H1 (cell line): Measurements from ENCODE around the gene ARHGDIB. TPM values are rescaled to one million over a fixed set of nuclear protein-coding genes. Genes with fewer than 3 reads are reported as not detected.

Source experiments
- CTCF ChIA-PET: fragments of 300-600 bp; sonication (Branson Sonifier 250); formaldehyde crosslinking; loops from one replicate; lab custom pipeline; 2021; ENCODE audit not compliant: partially characterized antibody; lab: Charles Lee
- POLR2A ChIA-PET: fragments of 300-600 bp; sonication (Branson Sonifier 250); formaldehyde crosslinking; loops from one replicate; lab custom pipeline; 2021; ENCODE audit warnings: inconsistent platforms; ENCODE audit not compliant: partially characterized antibody; lab: Charles Lee
- DNase-seq, 2 experiments: peaks; one replicate each; pipeline versions ENCODE4 v3.0.0 to v3.0.0-alpha.2; 2010 to 2022; ENCODE audit warnings: low spot score in 2 of 2, low read depth in 1 of 2, mixed read lengths in 1 of 2
- FAIRE-seq: peaks from 2 replicates; lab custom pipeline; 2011; peaks lifted over from hg19 to GRCh38; lab: Jason Lieb, UNC
- H2AFZ ChIP-seq: 2 replicates; pipeline ENCODE4 v1.8.1; 2012; ENCODE audit warnings: low read length, inconsistent platforms
- H2AK5ac ChIP-seq: 2 replicates; pipeline ENCODE4 v1.6.1; 2013; ENCODE audit warnings: low read depth, low read length
- H2BK120ac ChIP-seq: replicated peaks from 2 replicates; pipeline ENCODE3; 2013; ENCODE audit warnings: low read depth, low read length, inconsistent platforms
- H2BK12ac ChIP-seq: 2 replicates; pipeline ENCODE4 v1.6.1; 2013; ENCODE audit warnings: low read depth, low read length
- H2BK15ac ChIP-seq: 2 replicates; pipeline ENCODE4 v1.6.1; 2013; ENCODE audit warnings: low read length
- H2BK20ac ChIP-seq: 2 replicates; pipeline ENCODE4 v1.6.1; 2013; ENCODE audit warnings: low read length
- H2BK5ac ChIP-seq: 2 replicates; pipeline ENCODE4 v1.6.1; 2013; ENCODE audit warnings: low read depth, low read length
- H3K14ac ChIP-seq: 2 replicates; pipeline ENCODE4 v1.6.1; 2013; ENCODE audit warnings: inconsistent platforms; ENCODE audit not compliant: insufficient read length
- H3K18ac ChIP-seq: 2 replicates; pipeline ENCODE4 v1.6.1; 2013; ENCODE audit warnings: low read length; ENCODE audit errors: extremely low read depth
- H3K23ac ChIP-seq: 2 replicates; pipeline ENCODE4 v1.6.1; 2013; ENCODE audit warnings: inconsistent platforms; ENCODE audit not compliant: insufficient read length
- H3K23me2 ChIP-seq: 2 replicates; pipeline ENCODE4 v1.6.1; 2013; ENCODE audit warnings: low read depth, low read length
- H3K27ac ChIP-seq: 2 replicates; pipeline ENCODE4 v1.6.1; 2011; ENCODE audit warnings: low read depth, low read length, inconsistent platforms
- H3K27me3 ChIP-seq, 4 experiments: replicated peaks in 1 of 4; 1 replicate in 1 of 4; 2 replicates in 3 of 4; pipeline versions ENCODE4 v1.6.1 to v1.8.1; 2011 to 2013; ENCODE audit warnings: low read length in 3 of 4, mild to moderate bottlenecking in 3 of 4, inconsistent platforms in 2 of 4, mixed read lengths in 2 of 4, moderate library complexity in 1 of 4; ENCODE audit not compliant: control insufficient read depth in 3 of 4, insufficient read depth in 3 of 4; ENCODE audit errors: extremely low read depth in 1 of 4
- H3K36me3 ChIP-seq, 4 experiments: 2 replicates each; pipeline versions ENCODE4 v1.6.1 to v1.8.1; 2011 to 2013; ENCODE audit warnings: mild to moderate bottlenecking in 4 of 4, low read length in 3 of 4, moderate library complexity in 2 of 4, control low read depth in 1 of 4, inconsistent platforms in 1 of 4; ENCODE audit not compliant: insufficient read depth in 4 of 4, control insufficient read depth in 2 of 4
- H3K4ac ChIP-seq: replicated peaks from 2 replicates; pipeline ENCODE3; 2013; ENCODE audit warnings: low read length, low read depth, mixed read lengths, inconsistent platforms; ENCODE audit not compliant: insufficient read length
- H3K4me1 ChIP-seq, 4 experiments: replicated peaks in 1 of 4; 1 replicate in 1 of 4; 2 replicates in 3 of 4; pipeline versions ENCODE4 v1.6.1 to v1.8.1; 2011 to 2013; ENCODE audit warnings: low read length in 3 of 4, inconsistent platforms in 2 of 4, mixed read lengths in 1 of 4; ENCODE audit not compliant: insufficient read depth in 4 of 4, control insufficient read depth in 3 of 4
- H3K4me2 ChIP-seq, 2 experiments: 2 replicates each; pipeline versions ENCODE4 v1.6.1 to v1.8.1; 2011 to 2013; ENCODE audit warnings: low read depth in 2 of 2, low read length in 2 of 2, control low read depth in 1 of 2, inconsistent platforms in 1 of 2, mild to moderate bottlenecking in 1 of 2; ENCODE audit not compliant: insufficient read depth in 1 of 2
- H3K4me3 ChIP-seq, 4 experiments: fragments of 200-600, 300-600 bp in 1 of 4; sonication (generic), shearing (Covaris generic), sonication (Bioruptor Twin) in 1 of 4; 2 replicates each; pipeline versions ENCODE4 v1.5.1 to v1.8.1; 2011 to 2016; ENCODE audit warnings: low read length in 4 of 4, low read depth in 3 of 4, control low read depth in 2 of 4, inconsistent platforms in 2 of 4, mild to moderate bottlenecking in 2 of 4, mixed read lengths in 1 of 4, moderate library complexity in 1 of 4; ENCODE audit not compliant: insufficient read depth in 2 of 4; ENCODE audit errors: extremely low read depth in 1 of 4
- H3K56ac ChIP-seq: replicated peaks from 2 replicates; pipeline ENCODE3; 2013; ENCODE audit warnings: low read depth, mild to moderate bottlenecking, mixed read lengths, low read length, inconsistent platforms; ENCODE audit not compliant: insufficient read length
- H3K79me1 ChIP-seq: 2 replicates; pipeline ENCODE4 v1.6.1; 2013; ENCODE audit warnings: low read depth, low read length, control low read depth
- H3K79me2 ChIP-seq, 2 experiments: 2 replicates each; pipeline versions ENCODE4 v1.6.1 to v1.8.1; 2012 to 2013; ENCODE audit warnings: low read length in 2 of 2, mild to moderate bottlenecking in 2 of 2, inconsistent platforms in 1 of 2; ENCODE audit not compliant: insufficient read depth in 2 of 2, control insufficient read depth in 1 of 2
- H3K9ac ChIP-seq, 4 experiments: replicated peaks in 1 of 4; 1 replicate in 1 of 4; 2 replicates in 3 of 4; pipeline versions ENCODE4 v1.6.1 to v1.8.1; 2011 to 2013; ENCODE audit warnings: low read depth in 3 of 4, low read length in 3 of 4, control low read depth in 2 of 4, mild to moderate bottlenecking in 2 of 4, moderate library complexity in 2 of 4, inconsistent platforms in 1 of 4; ENCODE audit errors: extremely low read depth in 1 of 4
- H3K9me3 ChIP-seq, 2 experiments: 2 replicates each; pipeline versions ENCODE4 v1.6.1 to v1.8.1; 2012 to 2013; ENCODE audit warnings: mild to moderate bottlenecking in 2 of 2, moderate library complexity in 2 of 2, control low read depth in 1 of 2, inconsistent platforms in 1 of 2, low read depth in 1 of 2, low read length in 1 of 2, mixed read lengths in 1 of 2; ENCODE audit not compliant: insufficient read depth in 2 of 2
- H4K20me1 ChIP-seq, 2 experiments: replicated peaks in 1 of 2; 2 replicates each; pipeline versions ENCODE3 to v1.8.1; 2011 to 2013; ENCODE audit warnings: inconsistent platforms in 2 of 2, low read length in 2 of 2, mild to moderate bottlenecking in 1 of 2; ENCODE audit not compliant: insufficient read depth in 2 of 2, control insufficient read depth in 1 of 2
- H4K5ac ChIP-seq: 2 replicates; pipeline ENCODE4 v1.6.1; 2013; ENCODE audit warnings: low read length, low read depth, mixed read lengths, inconsistent platforms; ENCODE audit not compliant: insufficient read length
- H4K8ac ChIP-seq: 2 replicates; pipeline ENCODE4 v1.8.0; 2013; ENCODE audit warnings: mild to moderate bottlenecking, moderate library complexity, low read length, inconsistent platforms; ENCODE audit not compliant: insufficient read depth; ENCODE audit errors: extremely low read depth
- H4K91ac ChIP-seq: replicated peaks from 2 replicates; pipeline ENCODE3; 2013; ENCODE audit warnings: low read length, mixed read lengths, inconsistent platforms; ENCODE audit not compliant: insufficient read length
- ASH2L ChIP-seq: fragments of 200-600, 300-600 bp; sonication (generic); IDR thresholded peaks from one replicate; pipeline ENCODE4 v1.7.1; 2017; ENCODE audit warnings: low read length
- BRCA1 ChIP-seq: IDR thresholded peaks from 2 replicates; pipeline ENCODE4 v1.6.1; 2012; ENCODE audit warnings: low read depth, low read length, improper control_type of control experiment
- CBX5 ChIP-seq: fragments of 300-800, 300-1000 bp; sonication (generic); IDR thresholded peaks from 2 replicates; pipeline ENCODE4 v1.7.1; 2016; ENCODE audit warnings: antibody characterized with exemption, low read length, low read depth
- CHD2 ChIP-seq: IDR thresholded peaks from 2 replicates; pipeline ENCODE4 v1.6.1; 2012; ENCODE audit warnings: low read length, improper control_type of control experiment
- HDAC2 ChIP-seq, 2 experiments: fragments of 300-600 bp in 1 of 2; sonication (generic) in 1 of 2; IDR thresholded peaks; 2 replicates each; pipeline ENCODE4 v1.6.1; 2011 to 2012; ENCODE audit warnings: low read depth in 2 of 2, low read length in 2 of 2, mild to moderate bottlenecking in 2 of 2, moderate library complexity in 2 of 2, borderline replicate concordance in 1 of 2, inconsistent platforms in 1 of 2
- HDAC6 ChIP-seq: IDR thresholded peaks from one replicate; pipeline ENCODE4 v1.7.1; 2012; ENCODE audit warnings: low read depth, mild to moderate bottlenecking, inconsistent platforms, low read length, moderate library complexity
- KDM4A ChIP-seq: IDR thresholded peaks from one replicate; pipeline ENCODE4 v1.7.1; 2012; ENCODE audit warnings: low read depth, mild to moderate bottlenecking, moderate library complexity, low read length, inconsistent platforms; ENCODE audit not compliant: severe bottlenecking
- NANOG ChIP-seq: IDR thresholded peaks from 2 replicates; pipeline ENCODE4 v1.6.1; 2011; ENCODE audit warnings: low read length, low read depth, mild to moderate bottlenecking, inconsistent platforms; ENCODE audit not compliant: insufficient read depth, poor library complexity, severe bottlenecking
- RXRA ChIP-seq: IDR thresholded peaks from 2 replicates; pipeline ENCODE4 v1.6.1; 2011; ENCODE audit warnings: low read depth, mild to moderate bottlenecking, low read length, moderate library complexity; ENCODE audit not compliant: insufficient read depth
- SIN3A ChIP-seq, 2 experiments: IDR thresholded peaks in 1 of 2; conservative IDR thresholded peaks in 1 of 2; 2 replicates each; pipeline ENCODE4 v1.6.1; 2011 to 2012; ENCODE audit warnings: low read length in 2 of 2, improper control_type of control experiment in 1 of 2, low read depth in 1 of 2, mild to moderate bottlenecking in 1 of 2
- SP2 ChIP-seq: IDR thresholded peaks from 2 replicates; pipeline ENCODE4 v1.6.1; 2012; ENCODE audit warnings: mild to moderate bottlenecking, low read length, inconsistent platforms
- TAF7 ChIP-seq: optimal IDR thresholded peaks from 2 replicates; pipeline ENCODE3; 2011; ENCODE audit warnings: low read depth, mild to moderate bottlenecking, inconsistent platforms, low read length, moderate library complexity, borderline replicate concordance
- WGBS, 2 experiments: shearing (Covaris generic) in 1 of 2; methylation state at CpG; one replicate each; pipeline versions ENCODE4 v1.1.6 to v1.1.7; 2013 to 2015; ENCODE audit warnings: low lambda C conversion rate in 2 of 2, mixed read lengths in 2 of 2, inconsistent platforms in 1 of 2, low coverage in 1 of 2, missing lambda C conversion rate in 1 of 2; ENCODE audit not compliant: insufficient replicate concordance in 2 of 2, insufficient coverage in 1 of 2, insufficient read length in 1 of 2; ENCODE audit errors: extremely low coverage in 1 of 2, missing lambda C conversion rate in 1 of 2; 5-methylcytosine and 5-hydroxymethylcytosine counted together
- polyA plus RNA-seq, 7 experiments: library from polyadenylated mRNA; depleted of rRNA in 3 of 7; stranded (reverse) in 5 of 7; unstranded in 2 of 7; fragments of >200 nt in 5 of 7; fragments of 200-250 nt in 2 of 7; gene quantifications; 1 replicate in 5 of 7; 2 replicates in 1 of 7; 4 replicates in 1 of 7; pipeline versions ENCODE4 v1.2.1 to v1.2.3, GENCODE V29; 2011 to 2013; ENCODE audit warnings: missing spikeins in 2 of 7, mixed read lengths in 2 of 7
- total RNA-seq: library from RNA; stranded (reverse); fragmentation: NEBNext Ultra II Directional; extraction: Animal tissue kit (Norgen Biotek cat#: 25700); gene quantifications from 2 replicates; pipeline ENCODE4 v1.2.1, GENCODE V29; 2021
- TF ChIP-seq, protein P1 (sequence below): IDR thresholded peaks from 2 replicates; pipeline ENCODE4 v1.6.1; 2012; ENCODE audit warnings: inconsistent platforms

ARHGDIB gene
- total and polyA plus RNA-seq, 2 of the 8 experiments (the other 6 are each of a cell fraction or from before 2014, with no cell fraction given), result 0.82 to 1.3 TPM

DNA sequence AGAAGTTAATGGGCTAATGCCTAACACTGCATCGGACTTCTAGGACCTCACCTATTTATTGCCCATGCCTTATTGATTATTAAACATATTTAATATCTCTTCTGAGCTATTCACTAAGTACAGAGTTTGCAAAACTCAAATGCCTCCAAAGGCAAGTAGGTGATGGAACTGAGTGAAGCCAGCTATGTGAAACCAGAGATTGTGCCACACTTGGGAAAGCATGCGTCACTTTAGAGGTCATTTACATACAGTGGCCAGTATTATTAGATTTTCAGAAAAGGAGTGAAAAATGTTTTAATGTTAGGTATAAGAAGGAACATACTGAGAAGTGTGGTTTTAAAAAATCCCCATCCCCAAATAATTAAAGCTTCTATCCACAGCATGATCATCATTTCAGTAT is 39.2 kb upstream of the ARHGDIB start:
- Histone ChIP-seq H4K8ac (no peak overlapping the region), H3K79me2 (no peaks in the 10 kb centered on the region), H3K4me2 (no peak overlapping the region), H3K27me3 (no peaks in the 10 kb centered on the region), H3K4ac (no peak overlapping the region), H2BK15ac (no peak overlapping the region), H3K18ac (no peak overlapping the region), H3K4me1 (peaks cover 2 to 8% (median 3%) of the 10 kb centered on the region in 4 experiments; a peak in 4 of 7 replicates), H3K14ac (no peak overlapping the region), H2BK5ac (no peak overlapping the region), H3K79me1 (no peaks in the 10 kb centered on the region), H2AFZ (no peak overlapping the region), H3K23me2 (no peaks in the 10 kb centered on the region), H2AK5ac (no peak overlapping the region), H3K56ac (no peak overlapping the region), H4K20me1 (no peaks in the 10 kb centered on the region), H4K91ac (no peak overlapping the region), H2BK20ac (no peak overlapping the region), H3K36me3 (no peaks in the 10 kb centered on the region), H2BK120ac (no peak overlapping the region), H3K27ac (no peak overlapping the region), H3K23ac (no peak overlapping the region), H2BK12ac (no peak overlapping the region), H3K9ac (no peak overlapping the region), H3K4me3 (no peak overlapping the region), H3K9me3 (no peaks in the 10 kb centered on the region), H4K5ac (no peak overlapping the region)
- 93% methylated on average over 2 of the region's 2 CpGs; no CpG with 5 or more reads in 1 of the 2 experiments for WGBS, 2 experiments
- FAIRE-seq (no peak), DNase-seq (no peak)
- POLR2A ChIA-PET, result interaction anchor here (1.3 kb wide), 1 partner anchor 226 kb away, joined by 3 read pairs; a partner anchor contains a TSS
- CTCF ChIA-PET, result interaction anchor here (0.6 to 12.5 kb wide), 7 partner anchors 11 to 527 kb away, joined by 3 to 116 read pairs (median 10); partner anchors contain the start of genes ART4 and ERP27
- TF ChIP-seq, protein P1, sequence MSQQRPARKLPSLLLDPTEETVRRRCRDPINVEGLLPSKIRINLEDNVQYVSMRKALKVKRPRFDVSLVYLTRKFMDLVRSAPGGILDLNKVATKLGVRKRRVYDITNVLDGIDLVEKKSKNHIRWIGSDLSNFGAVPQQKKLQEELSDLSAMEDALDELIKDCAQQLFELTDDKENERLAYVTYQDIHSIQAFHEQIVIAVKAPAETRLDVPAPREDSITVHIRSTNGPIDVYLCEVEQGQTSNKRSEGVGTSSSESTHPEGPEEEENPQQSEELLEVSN, result no peak
- TF ChIP-seq TAF7, result no peak
- no peak for TF ChIP-seq RXRA
- no peak for TF ChIP-seq SIN3A (conservative IDR thresholded peaks at IDR 0.05 in 1 of 2, IDR thresholded peaks at IDR 0.05 in 1 of 2; ENCODE audit: low read depth in 1 of 2, low read length in 2 of 2)
- no peak for TF ChIP-seq SP2
- TF ChIP-seq HDAC2 (IDR thresholded peaks at IDR 0.05; ENCODE audit: borderline replicate concordance in 1 of 2, low read depth in 2 of 2, low read length in 2 of 2), result no peak
- no peak for TF ChIP-seq CHD2
- TF ChIP-seq BRCA1, result no peak
- TF ChIP-seq HDAC6, result no peak
- TF ChIP-seq NANOG, result no peak
- TF ChIP-seq ASH2L, result no peak
- no peak for TF ChIP-seq KDM4A
- TF ChIP-seq CBX5, result no peak
